Measurements from ENCODE around the gene MCEE.
"Not testable (repeated sequence)": the region's sequence is repeated elsewhere in the genome, so short reads cannot be mapped to it uniquely, and the experiment has no call there.

MCEE gene

GRCh38 chr2:71125506-71126294 is 4.3 kb downstream of the MCEE start:
- no peak for DNase-seq

GRCh38 chr2:71122387-71123298 is 7.4 kb downstream of the MCEE start:
- no peak for DNase-seq

GRCh38 chr2:71121479-71121878 is 8.6 kb downstream of the MCEE start:
- DNase-seq = no peak

GRCh38 chr2:71120195-71120594 is 9.8 kb downstream of the MCEE start:
- DNase-seq = no peak

GRCh38 chr2:71117063-71117462 is 13.0 kb downstream of the MCEE start:
- no peak for DNase-seq

GRCh38 chr2:71113843-71114242 is 16.2 kb downstream of the MCEE start:
- no peak for DNase-seq

- no peak for DNase-seq
These were observed 21.9 kb downstream of the MCEE start for GRCh38 chr2:71108091-71108490.

- not testable (repeated sequence) for DNase-seq
These were observed 23.6 kb downstream of the MCEE start for GRCh38 chr2:71106463-71106862.

- DNase-seq = no peak
These were observed 26.2 kb downstream of the MCEE start for GRCh38 chr2:71103809-71104208.

GRCh38 chr2:71102981-71103681 is 26.9 kb downstream of the MCEE start:
- no peak for DNase-seq

GRCh38 chr2:71101656-71102055 is 28.4 kb downstream of the MCEE start:
- DNase-seq = no peak

GRCh38 chr2:71100195-71100964 is 29.6 kb downstream of the MCEE start:
- peak; percentile 23 for DNase-seq

- DNase-seq = not testable (repeated sequence)
These were observed 37.4 kb downstream of the MCEE start for GRCh38 chr2:71092491-71093260.

- DNase-seq = not testable (repeated sequence)
These were observed 38.2 kb downstream of the MCEE start for GRCh38 chr2:71091808-71092207.

- not testable (repeated sequence) for DNase-seq
These were observed 40.6 kb downstream of the MCEE start for GRCh38 chr2:71089475-71089874.

- DNase-seq = not testable (repeated sequence)
These were observed 44.6 kb downstream of the MCEE start for GRCh38 chr2:71085325-71086003.

GRCh38 chr2:71083752-71084312 is 46.2 kb downstream of the MCEE start:
- DNase-seq = not testable (repeated sequence)

- DNase-seq = not testable (repeated sequence)
These were observed 46.7 kb downstream of the MCEE start for GRCh38 chr2:71083297-71083696.

GRCh38 chr2:71082402-71083252 is 47.4 kb downstream of the MCEE start:
- no peak for DNase-seq

GRCh38 chr2:71078624-71079023 is 51.4 kb downstream of the MCEE start:
- DNase-seq = no peak
